ENCODE data around the gene ATP8B1. TPM values are rescaled to one million over a fixed set of nuclear protein-coding genes. Genes with fewer than 3 reads are reported as not detected.
"Not testable (repeated sequence)": the region's sequence is repeated elsewhere in the genome, so short reads cannot be mapped to it uniquely, and the experiment has no call there.

The ATP8B1 gene
- total and polyA plus RNA-seq, 7 donors = 8.1 to 94.1 (median 18.0) TPM

DNA sequence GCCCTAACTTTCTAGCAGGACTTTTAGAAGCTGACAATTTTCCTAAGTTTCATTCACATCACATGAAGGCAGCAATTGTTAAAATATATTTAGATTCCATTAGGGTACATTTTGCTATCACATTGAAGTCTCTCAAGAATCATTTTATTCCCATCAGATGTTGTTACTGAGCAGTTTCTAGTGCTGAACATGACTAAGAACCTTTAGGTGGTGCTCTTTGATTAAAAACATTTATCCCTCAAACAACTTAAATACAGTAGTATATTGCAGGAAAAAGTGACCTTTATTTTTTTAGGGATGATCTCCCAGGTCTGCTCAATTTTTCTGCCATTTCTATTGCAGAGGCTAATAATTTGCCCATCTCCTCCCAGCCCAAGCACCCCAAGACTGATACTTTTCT is 158.6 kb downstream of the ATP8B1 start:
- Histone ChIP-seq H3K4me1 (no peaks in the 10 kb centered on the region), H3K27ac (no peak overlapping the region), H3K9me3 (no peaks in the 10 kb centered on the region), H3K36me3 (peaks cover 0 to 20% (median 4%) of the 10 kb centered on the region in 4 donors), H3K27me3 (no peaks in the 10 kb centered on the region), H3K4me3 (no peak overlapping the region)
- intact Hi-C loops (cut with DNase I) = no loop called here
- TF ChIP-seq EP300 (IDR thresholded peaks at IDR 0.05) = no peak
- no peak for TF ChIP-seq POLR2A (IDR thresholded peaks at IDR 0.05)
- no peak for DNase-seq

- intact Hi-C loops (cut with DNase I); DNase-seq; H3K4me1 ChIP-seq; H3K27me3 ChIP-seq; H3K27ac ChIP-seq; H3K9me3 ChIP-seq; H3K4me3 ChIP-seq: not testable (repeated sequence)
- H3K36me3 ChIP-seq = peaks cover 0 to 20% (median 4%) of the 10 kb centered on the region in 4 donors
- 94 to 95% methylated on average over 25 of the region's 25 CpGs for WGBS, 2 donors
Observed at GRCh38 chr18:57643726-57644125, 159.4 kb downstream of the ATP8B1 start.

GRCh38 chr18:57642462-57642861 is 160.7 kb downstream of the ATP8B1 start:
- H3K4me3 ChIP-seq; H3K27me3 ChIP-seq; H3K9me3 ChIP-seq; H3K4me1 ChIP-seq; DNase-seq; intact Hi-C loops (cut with DNase I); H3K36me3 ChIP-seq; H3K27ac ChIP-seq: not testable (repeated sequence)
- WGBS, 2 donors = 96 to 98% methylated on average over 19 to 25 of the region's 29 CpGs

DNA sequence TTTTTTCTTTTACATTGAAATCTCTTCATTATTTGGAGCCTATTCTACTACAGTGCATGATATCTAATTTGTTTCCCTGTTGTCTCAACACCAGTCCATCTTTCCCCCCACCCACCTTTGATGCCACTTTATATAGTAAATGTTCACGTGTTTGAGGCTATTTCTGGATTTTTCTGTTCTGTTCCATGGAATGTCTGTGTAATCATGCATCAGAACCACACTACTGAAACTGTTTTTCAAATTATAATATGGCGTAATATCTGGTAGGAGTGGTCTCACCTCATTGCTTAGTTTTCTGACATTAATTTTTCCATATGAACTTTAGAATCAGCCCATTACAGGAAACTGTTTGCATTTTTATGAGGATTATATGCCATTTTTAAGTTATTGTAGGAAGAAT is 162.4 kb downstream of the ATP8B1 start:
- H3K4me3 ChIP-seq = no peak overlapping the region
- TF ChIP-seq POLR2AphosphoS5 (IDR thresholded peaks at IDR 0.05) (no peak), EP300 (IDR thresholded peaks at IDR 0.05) (no peak), POLR2A (IDR thresholded peaks at IDR 0.05) (no peak)
- TF ChIP-seq, protein P1, sequence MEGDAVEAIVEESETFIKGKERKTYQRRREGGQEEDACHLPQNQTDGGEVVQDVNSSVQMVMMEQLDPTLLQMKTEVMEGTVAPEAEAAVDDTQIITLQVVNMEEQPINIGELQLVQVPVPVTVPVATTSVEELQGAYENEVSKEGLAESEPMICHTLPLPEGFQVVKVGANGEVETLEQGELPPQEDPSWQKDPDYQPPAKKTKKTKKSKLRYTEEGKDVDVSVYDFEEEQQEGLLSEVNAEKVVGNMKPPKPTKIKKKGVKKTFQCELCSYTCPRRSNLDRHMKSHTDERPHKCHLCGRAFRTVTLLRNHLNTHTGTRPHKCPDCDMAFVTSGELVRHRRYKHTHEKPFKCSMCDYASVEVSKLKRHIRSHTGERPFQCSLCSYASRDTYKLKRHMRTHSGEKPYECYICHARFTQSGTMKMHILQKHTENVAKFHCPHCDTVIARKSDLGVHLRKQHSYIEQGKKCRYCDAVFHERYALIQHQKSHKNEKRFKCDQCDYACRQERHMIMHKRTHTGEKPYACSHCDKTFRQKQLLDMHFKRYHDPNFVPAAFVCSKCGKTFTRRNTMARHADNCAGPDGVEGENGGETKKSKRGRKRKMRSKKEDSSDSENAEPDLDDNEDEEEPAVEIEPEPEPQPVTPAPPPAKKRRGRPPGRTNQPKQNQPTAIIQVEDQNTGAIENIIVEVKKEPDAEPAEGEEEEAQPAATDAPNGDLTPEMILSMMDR (IDR thresholded peaks at IDR 0.05) = no peak
- DNase-seq = no peak
- intact Hi-C loops (cut with DNase I) = no loop called here
- peaks cover 0 to 6% (median 0%) of the 10 kb centered on the region in 4 donors for H3K4me1 ChIP-seq
- H3K9me3 ChIP-seq = no peaks in the 10 kb centered on the region
- H3K36me3 ChIP-seq = peaks cover 0 to 9% (median 0%) of the 10 kb centered on the region in 4 donors
- WGBS, 2 donors = 84 to 85% methylated on average over 2 of the region's 2 CpGs
- H3K27ac ChIP-seq = no peak overlapping the region
- H3K27me3 ChIP-seq = no peaks in the 10 kb centered on the region

DNA sequence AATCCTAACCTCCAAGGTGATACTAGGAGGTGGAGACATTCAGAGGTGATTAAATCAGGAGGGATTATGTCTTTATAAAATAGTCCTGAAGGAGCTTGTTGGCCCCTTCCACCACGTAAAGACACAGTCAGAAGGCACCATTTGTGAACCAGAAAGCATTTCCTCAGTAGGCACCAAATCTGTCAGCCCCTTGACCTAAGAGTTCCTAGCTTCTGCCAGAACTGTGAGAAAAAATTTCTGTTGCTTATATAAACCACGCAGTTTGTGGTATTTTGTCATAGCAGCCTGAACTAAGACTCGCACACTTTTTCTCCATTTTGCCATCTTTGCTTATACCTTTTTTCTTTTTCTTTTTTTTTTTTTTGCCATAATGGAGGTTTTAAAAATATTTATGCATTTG is 162.9 kb downstream of the ATP8B1 start:
- Histone ChIP-seq H3K27ac (no peak overlapping the region), H3K27me3 (no peaks in the 10 kb centered on the region), H3K36me3 (peaks cover 0 to 9% (median 0%) of the 10 kb centered on the region in 4 donors), H3K4me3 (no peak overlapping the region), H3K4me1 (peaks cover 0 to 6% (median 0%) of the 10 kb centered on the region in 4 donors), H3K9me3 (no peaks in the 10 kb centered on the region)
- intact Hi-C loops (cut with DNase I) = no loop called here
- DNase-seq = no peak
- WGBS, 2 donors = 56 to 66% methylated on average over 3 of the region's 3 CpGs
- TF ChIP-seq EP300 (IDR thresholded peaks at IDR 0.05) = no peak

GRCh38 chr18:57635003-57635822 is 167.9 kb downstream of the ATP8B1 start:
- H3K27me3 ChIP-seq = no peaks in the 10 kb centered on the region
- TF ChIP-seq, protein P1 (IDR thresholded peaks at IDR 0.05) = no peak
- H3K4me1 ChIP-seq = peaks cover 0 to 15% (median 9%) of the 10 kb centered on the region in 4 donors
- WGBS, 2 donors = 23 to 68% methylated on average over 4 of the region's 4 CpGs
- no peaks in the 10 kb centered on the region for H3K36me3 ChIP-seq
- no peak overlapping the region for H3K4me3 ChIP-seq
- intact Hi-C loops (cut with DNase I) = loop anchor here (10.0 kb wide), 1 partner anchor 490 kb away; no protein-coding TSS in a partner anchor
- H3K27ac ChIP-seq = no peak overlapping the region
- no peaks in the 10 kb centered on the region for H3K9me3 ChIP-seq
- DNase-seq = no peak

GRCh38 chr18:57631697-57632096 is 171.4 kb downstream of the ATP8B1 start:
- TF ChIP-seq, protein P1 (IDR thresholded peaks at IDR 0.05) = no peak
- TF ChIP-seq POLR2AphosphoS5 (IDR thresholded peaks at IDR 0.05) (no peak), POLR2A (IDR thresholded peaks at IDR 0.05) (no peak), EP300 (IDR thresholded peaks at IDR 0.05) (no peak)
- 83 to 88% methylated on average over 2 of the region's 2 CpGs for WGBS, 2 donors
- no peak overlapping the region for H3K27ac ChIP-seq
- no peaks in the 10 kb centered on the region for H3K36me3 ChIP-seq
- no peak overlapping the region for H3K4me3 ChIP-seq
- DNase-seq = no peak
- intact Hi-C loops (cut with DNase I) = loop anchor here (5.0 to 10.0 kb wide), 3 partner anchors 171 to 493 kb away; partner anchors contain the start of genes ATP8B1 and NEDD4L
- H3K27me3 ChIP-seq = no peaks in the 10 kb centered on the region
- H3K4me1 ChIP-seq = peaks cover 0 to 15% (median 9%) of the 10 kb centered on the region in 4 donors
- H3K9me3 ChIP-seq = no peaks in the 10 kb centered on the region
